ENCODE measurements around the gene HBP1. TPM values are rescaled to one million over a fixed set of nuclear protein-coding genes. Genes with fewer than 3 reads are reported as not detected.

The HBP1 gene
- total RNA-seq, 1 donor from 2014 or later, result 53.0 TPM

- no peaks in the 10 kb centered on the region for H3K27me3 Mint-ChIP-seq
- H3K4me1 Mint-ChIP-seq (ENCODE audit: low read depth), result no peaks in the 10 kb centered on the region
- peaks cover 2% of the 10 kb centered on the region for H3K36me3 Mint-ChIP-seq (ENCODE audit: insufficient read depth)
- no peak overlapping the region for H3K4me3 Mint-ChIP-seq (ENCODE audit: low read depth)
- H3K9me3 Mint-ChIP-seq (ENCODE audit: low read depth), result no peaks in the 10 kb centered on the region
- H3K27ac Mint-ChIP-seq, result no peak overlapping the region
- DNase-seq (ENCODE audit: low spot score, unreplicated experiment), result no peak
- TF ChIP-seq CTCF (IDR thresholded peaks at IDR 0.05; ENCODE audit: unreplicated experiment), result no peak
These were observed 61.5 kb downstream of the HBP1 start for GRCh38 chr7:107230334-107230733.

GRCh38 chr7:107232568-107233090 lies 63.8 kb downstream of the HBP1 start:
- no peak overlapping the region for H3K27ac Mint-ChIP-seq

GRCh38 chr7:107233174-107233573 lies 64.4 kb downstream of the HBP1 start:
- no peak overlapping the region for H3K4me3 Mint-ChIP-seq (ENCODE audit: low read depth)
- no peak for DNase-seq (ENCODE audit: low spot score, unreplicated experiment)
- no peaks in the 10 kb centered on the region for H3K4me1 Mint-ChIP-seq (ENCODE audit: low read depth)
- no peak for TF ChIP-seq CTCF (IDR thresholded peaks at IDR 0.05; ENCODE audit: unreplicated experiment)
- H3K9me3 Mint-ChIP-seq (ENCODE audit: low read depth), result no peaks in the 10 kb centered on the region
- no peak overlapping the region for H3K27ac Mint-ChIP-seq
- no peaks in the 10 kb centered on the region for H3K27me3 Mint-ChIP-seq
- H3K36me3 Mint-ChIP-seq (ENCODE audit: insufficient read depth), result peaks cover 12% of the 10 kb centered on the region

More at GRCh38 chr7:107232568-107233090, 63.8 kb downstream of the HBP1 start:
- Mint-ChIP-seq H3K4me3 (ENCODE audit: low read depth) (no peak overlapping the region), H3K27me3 (no peaks in the 10 kb centered on the region), H3K36me3 (ENCODE audit: insufficient read depth) (peaks cover 9% of the 10 kb centered on the region), H3K4me1 (ENCODE audit: low read depth) (no peaks in the 10 kb centered on the region), H3K9me3 (ENCODE audit: low read depth) (no peaks in the 10 kb centered on the region)
- DNase-seq (ENCODE audit: low spot score, unreplicated experiment), result no peak
- TF ChIP-seq CTCF (IDR thresholded peaks at IDR 0.05; ENCODE audit: unreplicated experiment), result no peak

GRCh38 chr7:107233981-107234380 lies 65.2 kb downstream of the HBP1 start:
- H3K9me3 Mint-ChIP-seq (ENCODE audit: low read depth), result no peaks in the 10 kb centered on the region
- H3K36me3 Mint-ChIP-seq (ENCODE audit: insufficient read depth), result peaks cover 12% of the 10 kb centered on the region
- H3K27me3 Mint-ChIP-seq, result no peaks in the 10 kb centered on the region
- no peak for DNase-seq (ENCODE audit: low spot score, unreplicated experiment)
- TF ChIP-seq CTCF (IDR thresholded peaks at IDR 0.05; ENCODE audit: unreplicated experiment), result no peak
- no peak overlapping the region for H3K4me3 Mint-ChIP-seq (ENCODE audit: low read depth)
- no peaks in the 10 kb centered on the region for H3K4me1 Mint-ChIP-seq (ENCODE audit: low read depth)
- H3K27ac Mint-ChIP-seq, result no peak overlapping the region

- peak overlapping the region; percentile 53 for H3K27ac Mint-ChIP-seq
- no peaks in the 10 kb centered on the region for H3K27me3 Mint-ChIP-seq
- peaks cover 13% of the 10 kb centered on the region for H3K36me3 Mint-ChIP-seq (ENCODE audit: insufficient read depth)
- no peak overlapping the region for H3K4me3 Mint-ChIP-seq (ENCODE audit: low read depth)
- TF ChIP-seq CTCF (IDR thresholded peaks at IDR 0.05; ENCODE audit: unreplicated experiment), result no peak
- no peaks in the 10 kb centered on the region for H3K4me1 Mint-ChIP-seq (ENCODE audit: low read depth)
- H3K9me3 Mint-ChIP-seq (ENCODE audit: low read depth), result no peaks in the 10 kb centered on the region
- no peak for DNase-seq (ENCODE audit: low spot score, unreplicated experiment)
These were observed 65.6 kb downstream of the HBP1 start for GRCh38 chr7:107234436-107234835.
